Panc1 (cell line): ENCODE results near the gene RPS16.

Experiments used
- POLR2AphosphoS5 ChIP-seq: IDR thresholded peaks from 2 replicates; pipeline ENCODE4 v1.6.1; 2012; ENCODE audit warnings: mild to moderate bottlenecking, low read depth, low read length, moderate library complexity
- SIN3A ChIP-seq: IDR thresholded peaks from 2 replicates; pipeline ENCODE4 v1.6.1; 2012; ENCODE audit warnings: low read depth, mild to moderate bottlenecking, low read length, moderate library complexity, borderline replicate concordance; ENCODE audit not compliant: insufficient read depth
- TF ChIP-seq, protein P1 (sequence below): fragments of 450-650 bp; IDR thresholded peaks from 2 replicates; pipeline ENCODE4 v1.5.1; 2017; ENCODE audit warnings: mild to moderate bottlenecking

DNA sequence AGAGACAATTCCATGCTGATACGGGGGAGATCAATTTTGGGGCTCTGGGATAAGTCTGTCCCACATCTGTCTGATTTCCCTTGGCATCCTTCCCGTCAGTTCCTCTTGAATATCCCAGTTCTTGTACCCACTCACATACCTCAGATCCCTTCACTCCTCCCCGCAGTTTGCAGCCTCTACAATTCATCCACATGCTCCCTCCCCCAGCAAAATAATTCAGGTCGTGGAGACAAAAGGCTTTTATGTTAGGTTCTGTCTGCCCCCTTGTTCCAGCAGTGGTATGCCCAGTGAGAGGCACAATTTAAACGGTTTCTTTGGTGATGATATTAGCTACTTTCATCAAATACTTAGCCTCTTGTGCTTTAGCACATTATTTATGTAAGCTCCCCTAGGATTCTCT lies 9.6 kb downstream of the RPS16 start:
- TF ChIP-seq, protein P1, sequence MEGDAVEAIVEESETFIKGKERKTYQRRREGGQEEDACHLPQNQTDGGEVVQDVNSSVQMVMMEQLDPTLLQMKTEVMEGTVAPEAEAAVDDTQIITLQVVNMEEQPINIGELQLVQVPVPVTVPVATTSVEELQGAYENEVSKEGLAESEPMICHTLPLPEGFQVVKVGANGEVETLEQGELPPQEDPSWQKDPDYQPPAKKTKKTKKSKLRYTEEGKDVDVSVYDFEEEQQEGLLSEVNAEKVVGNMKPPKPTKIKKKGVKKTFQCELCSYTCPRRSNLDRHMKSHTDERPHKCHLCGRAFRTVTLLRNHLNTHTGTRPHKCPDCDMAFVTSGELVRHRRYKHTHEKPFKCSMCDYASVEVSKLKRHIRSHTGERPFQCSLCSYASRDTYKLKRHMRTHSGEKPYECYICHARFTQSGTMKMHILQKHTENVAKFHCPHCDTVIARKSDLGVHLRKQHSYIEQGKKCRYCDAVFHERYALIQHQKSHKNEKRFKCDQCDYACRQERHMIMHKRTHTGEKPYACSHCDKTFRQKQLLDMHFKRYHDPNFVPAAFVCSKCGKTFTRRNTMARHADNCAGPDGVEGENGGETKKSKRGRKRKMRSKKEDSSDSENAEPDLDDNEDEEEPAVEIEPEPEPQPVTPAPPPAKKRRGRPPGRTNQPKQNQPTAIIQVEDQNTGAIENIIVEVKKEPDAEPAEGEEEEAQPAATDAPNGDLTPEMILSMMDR: no peak
- TF ChIP-seq POLR2AphosphoS5 (no peak), SIN3A (no peak)
